Nephron (organoid): ENCODE measurements around the gene SLCO2B1.

Experiments used
- H3K27ac Mint-ChIP-seq, 3 experiments: 2 replicates each; pipeline ENCODE4 v1.8.0; 2020; ENCODE audit warnings: mixed read lengths in 3 of 3, mild to moderate bottlenecking in 2 of 3, moderate library complexity in 1 of 3
- H3K27me3 Mint-ChIP-seq: 2 replicates; pipeline ENCODE4 v1.8.0; 2021; ENCODE audit warnings: low read depth, mild to moderate bottlenecking, moderate library complexity, mixed read lengths
- H3K36me3 Mint-ChIP-seq: 2 replicates; pipeline ENCODE4 v1.8.0; 2020; ENCODE audit warnings: low read depth, mixed read lengths
- H3K4me1 Mint-ChIP-seq: 2 replicates; pipeline ENCODE4 v1.8.0; 2020; ENCODE audit warnings: mixed read lengths
- H3K4me3 Mint-ChIP-seq, 3 experiments: 2 replicates each; pipeline ENCODE4 v1.8.0; 2020; ENCODE audit warnings: mild to moderate bottlenecking in 3 of 3, mixed read lengths in 3 of 3, moderate library complexity in 2 of 3
- H3K9me3 Mint-ChIP-seq: 2 replicates; pipeline ENCODE4 v1.8.0; 2020; ENCODE audit warnings: mixed read lengths
- TF ChIP-seq, protein P1 (sequence below), 3 experiments: fragments of 200-600 bp; sonication (generic); IDR thresholded peaks; one replicate each; pipeline ENCODE4 v1.5.0; 2021; ENCODE audit warnings: antibody characterized with exemption in 3 of 3; ENCODE audit not compliant: unreplicated experiment in 3 of 3

Gene SLCO2B1

GRCh38 chr11:75225794-75226193 is 74.9 kb downstream of the SLCO2B1 start:
- TF ChIP-seq, protein P1, sequence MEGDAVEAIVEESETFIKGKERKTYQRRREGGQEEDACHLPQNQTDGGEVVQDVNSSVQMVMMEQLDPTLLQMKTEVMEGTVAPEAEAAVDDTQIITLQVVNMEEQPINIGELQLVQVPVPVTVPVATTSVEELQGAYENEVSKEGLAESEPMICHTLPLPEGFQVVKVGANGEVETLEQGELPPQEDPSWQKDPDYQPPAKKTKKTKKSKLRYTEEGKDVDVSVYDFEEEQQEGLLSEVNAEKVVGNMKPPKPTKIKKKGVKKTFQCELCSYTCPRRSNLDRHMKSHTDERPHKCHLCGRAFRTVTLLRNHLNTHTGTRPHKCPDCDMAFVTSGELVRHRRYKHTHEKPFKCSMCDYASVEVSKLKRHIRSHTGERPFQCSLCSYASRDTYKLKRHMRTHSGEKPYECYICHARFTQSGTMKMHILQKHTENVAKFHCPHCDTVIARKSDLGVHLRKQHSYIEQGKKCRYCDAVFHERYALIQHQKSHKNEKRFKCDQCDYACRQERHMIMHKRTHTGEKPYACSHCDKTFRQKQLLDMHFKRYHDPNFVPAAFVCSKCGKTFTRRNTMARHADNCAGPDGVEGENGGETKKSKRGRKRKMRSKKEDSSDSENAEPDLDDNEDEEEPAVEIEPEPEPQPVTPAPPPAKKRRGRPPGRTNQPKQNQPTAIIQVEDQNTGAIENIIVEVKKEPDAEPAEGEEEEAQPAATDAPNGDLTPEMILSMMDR (IDR thresholded peaks at IDR 0.05; ENCODE audit: unreplicated experiment in 3 of 3), result no peak
- no peaks in the 10 kb centered on the region for H3K9me3 Mint-ChIP-seq
- H3K27me3 Mint-ChIP-seq, result peaks cover 16% of the 10 kb centered on the region
- no peaks in the 10 kb centered on the region for H3K36me3 Mint-ChIP-seq
- no peak overlapping the region for H3K27ac Mint-ChIP-seq
- H3K4me1 Mint-ChIP-seq, result no peaks in the 10 kb centered on the region
- H3K4me3 Mint-ChIP-seq, result no peak overlapping the region

- H3K4me1 Mint-ChIP-seq, result no peaks in the 10 kb centered on the region
- no peaks in the 10 kb centered on the region for H3K36me3 Mint-ChIP-seq
- H3K4me3 Mint-ChIP-seq, result no peak overlapping the region
- no peaks in the 10 kb centered on the region for H3K9me3 Mint-ChIP-seq
- H3K27ac Mint-ChIP-seq, result no peak overlapping the region
- H3K27me3 Mint-ChIP-seq, result peaks cover 24% of the 10 kb centered on the region
- TF ChIP-seq, protein P1 (IDR thresholded peaks at IDR 0.05; ENCODE audit: unreplicated experiment in 3 of 3), result no peak
These were observed 78.6 kb downstream of the SLCO2B1 start for GRCh38 chr11:75229466-75229865.

DNA sequence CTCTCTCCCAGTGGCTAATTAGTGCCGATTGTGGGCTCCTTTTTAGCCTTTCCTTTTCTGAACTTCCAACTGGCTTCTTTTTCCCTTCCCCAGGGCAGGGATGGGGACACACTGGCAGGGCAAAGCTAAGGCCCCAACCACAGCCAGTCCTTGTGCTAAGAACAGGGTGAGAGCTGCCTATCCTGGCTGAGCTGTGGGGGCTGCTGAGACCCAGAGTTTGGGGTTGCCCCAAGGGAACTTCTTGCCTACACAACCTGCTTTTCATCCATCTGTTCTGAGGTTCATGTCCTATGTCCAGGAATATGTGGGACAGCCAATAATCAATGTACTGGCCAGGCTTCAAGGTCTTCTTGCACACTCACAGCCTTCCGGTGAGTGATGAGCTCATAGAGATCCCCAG is 79.7 kb downstream of the SLCO2B1 start:
- peaks cover under 1% of the 10 kb centered on the region for H3K4me1 Mint-ChIP-seq
- H3K9me3 Mint-ChIP-seq, result no peaks in the 10 kb centered on the region
- H3K27me3 Mint-ChIP-seq, result peaks cover 23% of the 10 kb centered on the region
- H3K27ac Mint-ChIP-seq, result no peak overlapping the region
- H3K4me3 Mint-ChIP-seq, result no peak overlapping the region
- TF ChIP-seq, protein P1 (IDR thresholded peaks at IDR 0.05; ENCODE audit: unreplicated experiment in 3 of 3), result no peak
- no peaks in the 10 kb centered on the region for H3K36me3 Mint-ChIP-seq

GRCh38 chr11:75233754-75234172 is 82.9 kb downstream of the SLCO2B1 start:
- H3K9me3 Mint-ChIP-seq, result no peaks in the 10 kb centered on the region
- no peaks in the 10 kb centered on the region for H3K36me3 Mint-ChIP-seq
- H3K27me3 Mint-ChIP-seq, result peaks cover 50% of the 10 kb centered on the region
- H3K4me3 Mint-ChIP-seq, result no peak overlapping the region
- TF ChIP-seq, protein P1 (IDR thresholded peaks at IDR 0.05; ENCODE audit: unreplicated experiment in 3 of 3), result no peak
- peaks cover 6% of the 10 kb centered on the region for H3K4me1 Mint-ChIP-seq
- H3K27ac Mint-ChIP-seq, result no peak overlapping the region

GRCh38 chr11:75236062-75236461 is 85.2 kb downstream of the SLCO2B1 start:
- Mint-ChIP-seq H3K9me3 (no peaks in the 10 kb centered on the region), H3K4me3 (no peak overlapping the region), H3K36me3 (no peaks in the 10 kb centered on the region), H3K27me3 (peaks cover 61% of the 10 kb centered on the region), H3K27ac (no peak overlapping the region), H3K4me1 (peaks cover 6% of the 10 kb centered on the region)
- TF ChIP-seq, protein P1 (IDR thresholded peaks at IDR 0.05; ENCODE audit: unreplicated experiment in 3 of 3), result no peak

DNA sequence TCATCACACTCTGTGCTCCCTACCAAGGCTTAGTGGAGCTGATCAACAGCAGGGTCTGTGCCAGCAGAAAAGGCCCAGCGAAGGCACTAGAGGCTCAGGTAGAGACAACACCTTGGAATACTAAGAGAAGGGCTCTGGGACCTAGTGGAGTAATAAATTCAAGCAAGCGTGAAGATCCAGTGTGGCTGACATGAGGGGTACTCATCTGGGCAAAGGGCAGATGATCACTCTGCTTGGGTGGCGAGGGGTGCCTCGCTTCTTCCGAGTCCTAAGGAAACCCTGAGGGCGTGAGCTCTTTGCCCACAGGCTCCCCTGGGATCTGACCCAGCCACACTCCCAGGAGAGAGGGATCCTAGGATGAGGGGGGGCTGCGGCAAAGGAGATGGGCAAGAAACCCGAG is 86.1 kb downstream of the SLCO2B1 start:
- peaks cover 6% of the 10 kb centered on the region for H3K4me1 Mint-ChIP-seq
- TF ChIP-seq, protein P1 (IDR thresholded peaks at IDR 0.05; ENCODE audit: unreplicated experiment in 3 of 3), result no peak
- no peak overlapping the region for H3K4me3 Mint-ChIP-seq

More for the DNA sequence above, 86.1 kb downstream of the SLCO2B1 start:
- Mint-ChIP-seq H3K36me3 (no peaks in the 10 kb centered on the region), H3K9me3 (no peaks in the 10 kb centered on the region), H3K27ac (no peak overlapping the region), H3K27me3 (peaks cover 59% of the 10 kb centered on the region)
